Caco-2 (cell line): ENCODE results near the gene NRXN3. TPM values are rescaled to one million over a fixed set of nuclear protein-coding genes. Genes with fewer than 3 reads are reported as not detected.

Source experiments
- BruUV-seq: library from RNA; stranded (reverse); fragments of 400-500 nt; replicated peaks from 2 replicates; lab custom pipeline; 2021; lab: Mats Ljungman, UMichigan
- CTCF ChIA-PET: fragments of 300-600 bp; sonication (Branson Sonifier 250); formaldehyde crosslinking; loops from one replicate; lab custom pipeline; 2022; ENCODE audit warnings: antibody characterized with exemption; lab: Charles Lee
- POLR2A ChIA-PET: fragments of 300-600 bp; sonication (Branson Sonifier 250); formaldehyde crosslinking; loops from one replicate; lab custom pipeline; 2022; ENCODE audit warnings: antibody characterized with exemption; lab: Charles Lee
- DNase-seq, 2 experiments: peaks; one replicate each; pipeline versions ENCODE4 v3.0.0 to v3.0.0-alpha.2; 2020 to 2022
- H3K27me3 ChIP-seq: replicated peaks from 2 replicates; pipeline ENCODE4 v1.6.0; 2011; ENCODE audit warnings: low read length; ENCODE audit not compliant: control insufficient read depth, insufficient read depth
- H3K36me3 ChIP-seq: 2 replicates; pipeline ENCODE4 v1.5.1; 2011; ENCODE audit warnings: low read length; ENCODE audit not compliant: control insufficient read depth, insufficient read depth
- H3K4me1 ChIP-seq: fragments of 250-450 bp; sonication (Bioruptor Pico); 2 replicates; pipeline ENCODE4 v1.5.1; 2020; ENCODE audit warnings: mild to moderate bottlenecking
- H3K4me3 ChIP-seq: 2 replicates; pipeline ENCODE4 v1.5.1; 2011; ENCODE audit warnings: low read depth, mild to moderate bottlenecking, control low read depth, low read length
- H3K9me3 ChIP-seq: fragments of 250-450 bp; sonication (Bioruptor Pico); 2 replicates; pipeline ENCODE4 v1.5.1; 2020; ENCODE audit warnings: mild to moderate bottlenecking, moderate library complexity
- H3K27ac Mint-ChIP-seq: one replicate; pipeline ENCODE4 v1.8.0; 2022; ENCODE audit warnings: mixed read lengths; ENCODE audit not compliant: unreplicated experiment
- H3K27me3 Mint-ChIP-seq: one replicate; pipeline ENCODE4 v1.8.0; 2022; ENCODE audit warnings: mixed read lengths; ENCODE audit not compliant: insufficient read depth, unreplicated experiment
- H3K36me3 Mint-ChIP-seq: one replicate; pipeline ENCODE4 v1.8.0; 2022; ENCODE audit warnings: mild to moderate bottlenecking, mixed read lengths; ENCODE audit not compliant: insufficient read depth, unreplicated experiment
- H3K4me1 Mint-ChIP-seq: one replicate; pipeline ENCODE4 v1.8.0; 2022; ENCODE audit warnings: low read depth, mixed read lengths; ENCODE audit not compliant: unreplicated experiment
- H3K4me3 Mint-ChIP-seq: one replicate; pipeline ENCODE4 v1.8.0; 2022; ENCODE audit warnings: mild to moderate bottlenecking, moderate library complexity, mixed read lengths; ENCODE audit not compliant: unreplicated experiment
- H3K9me3 Mint-ChIP-seq: one replicate; pipeline ENCODE4 v1.8.0; 2022; ENCODE audit warnings: mixed read lengths; ENCODE audit not compliant: unreplicated experiment
- CTCF ChIP-seq, 2 experiments: fragments of 200-600 bp in 1 of 2; IDR thresholded peaks; 1 replicate in 1 of 2; 2 replicates in 1 of 2; pipeline versions ENCODE4 v1.5.1 to v1.8.0; 2011 to 2022; ENCODE audit warnings: antibody characterized with exemption in 1 of 2, control low read depth in 1 of 2, inconsistent platforms in 1 of 2, low read depth in 1 of 2, low read length in 1 of 2, mild to moderate bottlenecking in 1 of 2, moderate library complexity in 1 of 2; ENCODE audit not compliant: insufficient read depth in 1 of 2, severe bottlenecking in 1 of 2, unreplicated experiment in 1 of 2
- intact Hi-C: fragments of 100-400 bp; cut with micrococcal nuclease; formaldehyde crosslinking; loops from one replicate; pipeline ENCODE4 v1.10.0; 2022; ENCODE audit not compliant: unreplicated experiment
- total RNA-seq: library from RNA; stranded (reverse); gene quantifications from 2 replicates; pipeline ENCODE4 v1.2.3, GENCODE V29; 2022

Gene NRXN3
- total RNA-seq, 1 experiment from 2014 or later, result 12.4 TPM

GRCh38 chr14:78131201-78131600 is 39.0 kb upstream of the NRXN3 start:
- Histone ChIP-seq H3K4me1 (no peaks in the 10 kb centered on the region), H3K27me3 (no peaks in the 10 kb centered on the region), H3K9me3 (no peaks in the 10 kb centered on the region), H3K36me3 (no peaks in the 10 kb centered on the region), H3K4me3 (no peak overlapping the region)
- TF ChIP-seq CTCF (IDR thresholded peaks at IDR 0.05; ENCODE audit: insufficient read depth in 1 of 2, low read depth in 1 of 2, low read length in 1 of 2, severe bottlenecking in 1 of 2, unreplicated experiment in 1 of 2), result no peak
- peaks cover 18% of the 10 kb centered on the region for H3K27me3 Mint-ChIP-seq
- no peaks in the 10 kb centered on the region for H3K9me3 Mint-ChIP-seq
- no peak for DNase-seq
- H3K4me1 Mint-ChIP-seq, result no peaks in the 10 kb centered on the region
- ChIA-PET CTCF (no interaction called here), POLR2A (no interaction called here)
- H3K36me3 Mint-ChIP-seq, result no peaks in the 10 kb centered on the region
- no peak overlapping the region for H3K4me3 Mint-ChIP-seq
- no peak overlapping the region for H3K27ac Mint-ChIP-seq
- intact Hi-C loops, result no loop called here
- no TSS peak for BruUV-seq

- no peak for TF ChIP-seq CTCF (IDR thresholded peaks at IDR 0.05; ENCODE audit: insufficient read depth in 1 of 2, low read depth in 1 of 2, low read length in 1 of 2, severe bottlenecking in 1 of 2, unreplicated experiment in 1 of 2)
- BruUV-seq, result no TSS peak
- Mint-ChIP-seq H3K4me3 (no peak overlapping the region), H3K36me3 (no peaks in the 10 kb centered on the region), H3K27ac (no peak overlapping the region), H3K27me3 (peaks cover 18% of the 10 kb centered on the region), H3K4me1 (no peaks in the 10 kb centered on the region), H3K9me3 (no peaks in the 10 kb centered on the region)
- H3K4me1 ChIP-seq, result no peaks in the 10 kb centered on the region
- intact Hi-C loops, result no loop called here
- H3K36me3 ChIP-seq, result no peaks in the 10 kb centered on the region
- ChIA-PET CTCF (no interaction called here), POLR2A (no interaction called here)
- H3K27me3 ChIP-seq, result no peaks in the 10 kb centered on the region
- H3K4me3 ChIP-seq, result no peak overlapping the region
- H3K9me3 ChIP-seq, result no peaks in the 10 kb centered on the region
- DNase-seq, result no peak
These were observed 38.6 kb upstream of the NRXN3 start for GRCh38 chr14:78131616-78132015.

GRCh38 chr14:78135450-78135891 is 34.7 kb upstream of the NRXN3 start:
- TF ChIP-seq CTCF (IDR thresholded peaks at IDR 0.05; ENCODE audit: insufficient read depth in 1 of 2, low read depth in 1 of 2, low read length in 1 of 2, severe bottlenecking in 1 of 2, unreplicated experiment in 1 of 2), result no peak
- H3K27me3 Mint-ChIP-seq, result peaks cover 16% of the 10 kb centered on the region
- H3K9me3 Mint-ChIP-seq, result no peaks in the 10 kb centered on the region
- intact Hi-C loops, result no loop called here
- H3K27ac Mint-ChIP-seq, result no peak overlapping the region
- no peaks in the 10 kb centered on the region for H3K4me1 Mint-ChIP-seq
- no TSS peak for BruUV-seq
- CTCF ChIA-PET, result no interaction called here
- Histone ChIP-seq H3K4me3 (no peak overlapping the region), H3K9me3 (no peaks in the 10 kb centered on the region), H3K27me3 (no peaks in the 10 kb centered on the region), H3K4me1 (no peaks in the 10 kb centered on the region), H3K36me3 (no peaks in the 10 kb centered on the region)
- POLR2A ChIA-PET, result no interaction called here
- no peaks in the 10 kb centered on the region for H3K36me3 Mint-ChIP-seq
- H3K4me3 Mint-ChIP-seq, result no peak overlapping the region
- DNase-seq, result no peak
